HG03045 (cell line): ENCODE results near the gene PTPRH.

Experiments
- ATAC-seq: cut with Tn5 transposase; IDR thresholded peaks from one replicate; pipeline ENCODE4 v1.9.1; 2021; ENCODE audit warnings: mild to moderate bottlenecking, moderate library complexity; ENCODE audit not compliant: unreplicated experiment

The PTPRH gene

DNA sequence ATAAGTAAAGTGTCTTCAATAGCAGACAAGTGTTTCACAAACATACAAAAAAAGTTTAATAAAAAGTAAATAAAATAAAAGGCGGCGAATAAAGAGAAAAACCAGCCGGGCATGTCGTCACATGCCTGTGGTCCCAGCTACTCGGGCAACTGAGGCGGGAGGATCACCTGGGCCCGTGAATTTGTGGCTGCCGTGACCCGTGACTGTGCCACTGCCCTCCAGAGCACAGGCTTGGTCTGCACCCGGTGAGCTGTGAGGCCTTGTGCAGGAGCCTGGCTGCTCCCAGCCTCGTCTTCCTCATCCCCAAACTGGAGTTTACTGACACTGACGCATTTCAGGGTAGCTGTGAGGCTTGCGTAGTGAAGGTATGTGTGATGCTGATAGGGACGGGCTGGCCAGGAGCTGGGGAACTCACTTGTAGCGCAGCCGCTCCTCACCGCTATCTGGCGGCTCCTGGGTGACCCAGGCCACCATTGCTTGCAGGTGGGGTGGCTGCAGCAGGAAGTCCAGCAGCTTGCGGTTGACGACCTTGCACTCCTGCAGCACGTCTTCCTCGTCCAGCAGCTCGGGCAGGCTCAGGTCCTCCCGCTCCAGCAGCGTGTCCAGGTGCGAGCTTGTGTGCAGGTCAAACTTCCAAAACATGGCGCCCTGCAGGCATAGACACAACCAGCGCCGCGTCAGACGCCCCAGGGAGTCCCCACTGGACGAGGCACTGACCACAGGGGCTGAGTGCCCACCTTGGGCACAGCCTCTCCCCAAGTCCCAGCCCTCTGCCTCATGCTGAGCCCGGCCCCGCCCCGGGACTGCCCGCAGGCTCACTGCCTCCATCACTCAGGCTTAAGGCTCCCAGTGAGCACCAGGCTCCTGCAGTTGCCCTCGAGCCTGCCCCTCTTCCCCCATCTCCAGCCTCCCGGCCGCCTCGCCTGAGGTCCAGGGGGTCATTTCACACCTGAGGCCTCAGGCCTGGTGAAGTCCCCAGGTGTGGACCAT lies 37.5 kb upstream of the PTPRH start:
- no peak for ATAC-seq

DNA sequence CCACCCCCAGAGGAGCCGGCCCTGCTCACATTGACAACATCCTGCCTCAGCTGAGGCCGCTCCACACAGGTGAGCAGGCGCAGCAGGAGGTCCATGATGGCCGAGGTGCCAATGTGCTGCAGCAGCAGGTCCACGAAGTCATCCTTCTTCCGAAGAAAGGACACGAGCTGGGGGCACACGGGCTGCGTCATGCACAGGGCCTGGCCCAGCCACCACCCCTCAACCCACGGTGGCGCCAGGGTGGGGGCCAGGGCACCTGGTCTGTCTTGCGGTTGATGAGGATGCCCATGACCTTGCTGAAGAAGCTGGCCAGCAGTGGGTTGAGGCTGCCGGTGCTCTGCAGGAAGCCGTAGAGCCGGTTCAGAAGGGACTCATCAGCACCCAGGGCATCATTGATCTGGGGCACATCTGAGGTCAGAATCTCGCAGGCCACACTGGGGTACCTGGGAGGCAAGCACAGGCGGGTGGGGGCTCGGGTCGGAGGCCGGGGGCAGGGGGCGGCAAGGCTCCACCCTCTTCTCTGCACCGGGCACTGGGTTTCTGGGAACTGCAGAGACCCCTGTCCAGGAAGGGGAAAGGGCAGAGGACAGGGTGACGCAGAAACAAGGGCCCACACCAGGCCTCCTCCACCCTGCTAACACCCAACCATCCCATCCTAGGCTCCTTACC lies 36.1 kb upstream of the PTPRH start:
- ATAC-seq: no peak

DNA sequence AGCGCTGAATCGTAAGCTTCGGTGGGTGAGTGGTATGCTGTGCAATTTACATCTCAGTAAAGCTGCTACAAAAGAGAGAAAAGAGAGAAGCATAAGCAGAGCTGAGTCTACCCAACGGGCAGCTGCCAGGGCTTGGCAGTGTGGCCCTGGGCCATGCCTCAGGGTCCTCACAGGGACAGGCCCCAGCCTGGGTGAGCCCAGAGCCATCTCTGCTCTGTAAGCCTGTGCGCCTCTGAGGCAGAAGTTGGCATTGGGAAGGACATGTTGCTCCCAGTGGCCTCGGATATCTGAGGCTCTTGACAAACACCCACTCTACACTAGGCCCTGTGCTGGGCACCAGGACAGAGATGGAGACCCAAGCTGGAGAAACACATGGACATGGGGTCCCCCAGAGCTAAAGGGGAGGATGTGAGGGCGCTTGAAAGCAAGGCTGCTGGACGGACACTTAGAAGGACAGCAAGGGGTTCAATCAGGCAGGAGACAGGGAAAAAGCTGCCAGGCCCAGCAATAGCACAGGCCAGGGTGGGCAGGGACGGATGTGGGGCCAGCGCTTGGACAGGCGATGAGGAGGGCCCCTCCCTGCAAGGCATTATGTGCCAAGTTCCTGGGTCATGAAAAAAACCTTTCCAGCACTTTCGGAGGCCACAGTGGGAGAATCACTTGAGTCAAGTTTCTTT lies 34.8 kb upstream of the PTPRH start:
- ATAC-seq: no peak

DNA sequence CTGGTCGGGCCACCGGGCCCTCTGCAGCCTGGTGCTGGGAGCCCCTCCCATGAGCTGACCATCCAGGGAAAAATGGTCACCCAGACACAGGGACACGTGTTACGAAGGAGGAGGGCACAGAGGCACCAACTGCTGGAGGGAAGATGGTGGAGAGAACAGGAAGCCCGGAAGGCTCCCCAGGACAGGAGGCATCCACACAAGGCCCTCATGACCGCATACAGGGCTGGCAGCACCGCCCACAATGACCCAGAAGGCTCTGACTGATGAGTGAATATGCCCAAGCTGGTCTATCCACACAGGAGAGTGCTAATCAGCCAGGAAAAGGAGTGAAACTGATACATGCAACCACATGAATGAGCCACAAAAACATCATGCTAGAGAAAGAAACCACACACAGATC lies 33.2 kb upstream of the PTPRH start:
- ATAC-seq: no peak

DNA sequence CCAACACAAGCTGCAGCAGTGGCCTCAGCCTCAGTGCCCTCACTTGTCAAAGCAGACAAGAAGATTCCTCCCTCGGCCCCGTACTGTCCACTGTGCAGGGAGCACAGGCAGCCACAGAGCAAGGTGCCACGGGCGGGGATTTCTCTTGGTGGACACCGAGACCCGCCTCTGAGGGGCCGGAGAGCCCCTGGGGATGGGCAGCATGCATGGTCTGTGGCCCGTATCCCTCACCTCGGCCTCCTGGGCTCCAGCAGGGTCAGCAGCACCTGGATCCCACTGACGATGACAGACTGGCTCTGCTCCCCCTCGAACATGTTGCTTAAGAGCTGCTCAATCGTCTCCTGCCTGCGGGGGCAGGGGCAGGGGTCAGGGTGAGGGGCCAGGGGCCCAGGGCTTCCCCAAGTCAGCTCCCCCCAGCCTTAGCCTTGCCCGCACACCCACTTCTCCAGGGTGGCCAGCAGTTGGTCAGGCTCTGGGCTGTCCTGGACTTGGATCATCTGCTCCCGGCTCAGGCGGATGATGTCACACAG lies 32.7 kb upstream of the PTPRH start:
- no peak for ATAC-seq

DNA sequence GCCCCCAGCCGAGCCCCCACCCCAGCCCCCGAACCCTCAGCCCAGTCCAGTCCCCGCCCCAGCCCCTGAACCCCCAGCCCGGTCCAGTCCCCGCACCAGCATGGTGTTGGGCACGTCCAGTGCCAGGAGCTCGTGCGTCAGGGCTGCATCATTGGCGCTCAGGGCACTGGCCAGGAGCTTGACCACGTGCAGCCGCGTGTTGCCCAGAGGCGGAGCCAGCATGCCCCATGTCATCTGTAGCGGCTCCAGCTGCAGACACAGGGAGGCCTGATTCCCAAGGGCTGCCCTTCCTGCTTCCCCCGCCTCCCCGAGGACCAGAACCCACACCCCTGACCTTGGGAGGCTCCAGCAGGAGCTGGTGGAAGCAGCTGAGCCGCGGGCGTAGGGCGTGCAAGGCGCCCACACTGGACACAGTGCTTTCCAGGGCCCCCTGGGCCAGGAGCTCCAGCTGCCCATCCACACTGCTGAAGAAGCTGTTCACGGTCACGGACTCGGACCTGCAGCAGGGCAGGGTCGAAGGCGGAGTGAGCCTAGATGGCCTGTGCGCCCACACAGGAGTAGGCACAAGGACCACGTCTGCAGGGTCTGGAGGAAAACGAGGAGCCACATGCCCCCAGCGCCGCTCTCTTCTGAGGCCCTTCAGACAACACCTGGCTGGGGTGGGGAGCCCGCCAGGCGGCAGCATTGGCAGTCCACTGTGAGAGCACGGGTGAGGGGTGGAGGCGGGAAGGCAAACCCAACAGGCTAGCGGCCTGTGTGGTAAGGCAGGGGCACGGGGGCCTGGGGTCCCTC lies 32.0 kb upstream of the PTPRH start:
- no peak for ATAC-seq

DNA sequence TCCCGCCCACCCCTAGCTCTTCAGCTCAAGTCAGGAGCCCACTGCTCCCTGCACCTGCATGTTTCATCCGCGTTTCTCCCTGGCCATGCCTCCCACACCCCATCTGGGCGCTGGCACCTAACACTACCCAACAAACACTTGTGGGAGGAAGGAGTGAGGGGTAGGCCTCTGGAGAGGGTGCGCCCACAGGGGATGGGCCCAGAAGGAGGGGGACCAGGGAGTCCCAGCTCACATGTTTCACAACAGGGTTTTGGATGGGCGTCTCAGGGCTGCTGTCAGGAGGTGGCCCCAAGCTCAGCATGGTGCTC lies 31.4 kb upstream of the PTPRH start:
- no peak for ATAC-seq

DNA sequence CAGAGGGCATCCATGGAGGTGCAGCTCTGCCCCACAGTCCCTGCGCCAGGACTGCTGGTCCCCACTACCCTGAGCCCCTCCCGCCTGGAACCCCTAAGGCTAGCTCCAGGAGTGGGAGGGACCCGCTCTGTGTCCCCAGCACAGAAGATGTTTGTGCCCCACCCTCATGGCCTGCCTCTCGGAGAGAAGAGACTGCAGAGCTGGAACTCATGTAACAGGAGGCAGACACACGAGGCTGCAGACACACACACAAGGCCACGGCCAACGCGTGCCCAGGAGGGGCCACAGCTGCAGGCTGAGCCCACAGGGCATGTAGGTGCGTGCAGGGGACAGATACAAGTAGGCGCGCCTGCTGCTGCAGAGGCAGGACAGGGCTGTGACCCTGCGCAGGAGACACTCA lies 29.7 kb upstream of the PTPRH start:
- no peak for ATAC-seq

DNA sequence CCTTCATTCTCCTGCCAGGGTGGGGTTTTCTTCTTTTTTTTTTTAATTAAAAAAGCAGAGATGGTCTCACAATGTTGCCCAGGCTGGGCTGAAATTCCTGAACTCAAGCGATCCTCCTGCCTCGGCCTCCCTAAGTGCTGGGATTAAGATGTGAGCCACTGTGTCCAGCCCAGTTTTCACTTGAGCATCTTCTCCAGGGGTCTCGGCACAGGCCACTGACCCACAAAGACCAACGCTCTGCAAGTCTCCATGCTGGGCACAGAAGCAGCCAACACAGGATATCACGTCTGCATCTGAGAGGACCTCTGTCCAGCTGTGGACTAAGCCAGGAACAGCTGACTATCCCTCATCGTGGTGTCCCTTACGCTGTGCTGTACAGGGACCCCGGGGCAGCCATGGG lies 28.7 kb upstream of the PTPRH start:
- no peak for ATAC-seq

DNA sequence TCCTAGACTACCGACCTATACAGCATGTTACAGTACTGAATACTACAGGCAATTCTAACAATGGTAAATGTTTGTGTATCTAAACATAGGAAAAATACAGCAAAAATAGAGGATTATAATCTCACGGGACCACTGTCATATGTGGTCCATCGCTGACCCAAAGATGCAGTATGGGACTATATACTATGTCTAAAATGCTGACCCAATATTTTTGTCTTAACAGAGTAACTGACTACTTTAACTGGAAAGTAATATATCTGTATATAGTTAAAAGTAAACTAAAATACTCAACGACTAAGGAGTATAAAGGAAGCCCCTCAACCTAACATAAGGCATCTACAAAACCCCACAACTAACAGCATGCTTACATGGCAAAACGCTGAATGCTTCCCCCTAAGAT lies 23.7 kb upstream of the PTPRH start:
- ATAC-seq: no peak

DNA sequence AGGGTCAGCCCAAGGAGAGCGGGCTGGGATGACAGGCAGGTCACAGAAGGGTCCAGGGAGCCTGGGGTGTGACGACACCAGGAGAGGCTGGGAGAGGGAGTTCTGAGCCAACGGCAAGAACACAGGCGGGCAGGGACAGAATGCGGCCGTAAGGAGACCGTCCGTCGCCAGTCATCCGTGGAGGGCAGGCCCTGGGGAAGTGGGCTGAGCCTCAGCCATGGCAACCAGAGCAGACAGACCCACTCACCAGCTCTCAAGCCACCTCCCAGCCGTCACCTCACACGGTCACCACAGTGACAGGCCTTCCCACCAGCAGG lies 22.9 kb upstream of the PTPRH start:
- no peak for ATAC-seq

DNA sequence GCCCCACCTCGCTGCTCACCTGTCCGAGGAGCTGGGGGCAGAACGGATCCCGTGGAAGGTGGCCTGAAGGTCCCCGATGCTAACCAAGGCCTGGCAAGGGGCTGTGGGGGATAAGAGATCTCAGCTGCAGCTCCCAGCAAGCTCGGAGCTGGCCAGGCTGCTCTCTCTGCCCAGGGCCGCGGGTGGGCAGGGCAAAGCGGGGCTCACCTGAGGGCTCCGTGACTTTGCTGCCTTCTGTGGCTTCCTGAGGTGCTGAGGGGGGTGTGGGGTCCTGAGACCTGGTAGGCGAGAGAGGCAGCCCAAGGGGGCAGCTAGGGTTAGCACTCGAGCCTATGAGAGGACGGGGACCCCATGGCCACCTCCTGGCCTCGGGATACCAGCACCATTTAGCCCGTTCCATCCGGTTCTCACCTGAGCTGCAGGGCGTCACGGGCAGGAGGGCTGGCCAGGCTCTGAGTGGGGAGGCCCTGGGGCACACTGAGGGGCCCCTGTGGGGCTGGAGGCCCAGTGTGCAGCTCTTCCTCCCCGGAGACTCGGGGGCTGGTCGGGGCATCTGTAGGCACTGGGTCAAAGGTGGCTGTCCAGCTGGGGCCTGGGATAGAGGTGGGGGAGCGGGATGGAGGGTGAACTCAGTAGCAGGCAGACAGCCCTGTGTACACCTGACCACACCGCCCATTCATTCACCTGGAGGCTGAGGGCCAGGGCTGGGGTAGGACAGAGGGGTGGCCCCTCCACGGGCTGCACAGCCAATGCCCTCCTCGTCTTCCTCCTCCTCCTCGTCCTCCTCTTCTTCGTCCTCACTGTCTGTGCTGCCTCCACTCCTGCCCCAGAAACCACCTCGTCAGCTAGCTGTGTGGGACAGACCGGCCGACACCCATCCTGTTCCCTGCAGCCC lies 22.3 kb upstream of the PTPRH start:
- no peak for ATAC-seq

DNA sequence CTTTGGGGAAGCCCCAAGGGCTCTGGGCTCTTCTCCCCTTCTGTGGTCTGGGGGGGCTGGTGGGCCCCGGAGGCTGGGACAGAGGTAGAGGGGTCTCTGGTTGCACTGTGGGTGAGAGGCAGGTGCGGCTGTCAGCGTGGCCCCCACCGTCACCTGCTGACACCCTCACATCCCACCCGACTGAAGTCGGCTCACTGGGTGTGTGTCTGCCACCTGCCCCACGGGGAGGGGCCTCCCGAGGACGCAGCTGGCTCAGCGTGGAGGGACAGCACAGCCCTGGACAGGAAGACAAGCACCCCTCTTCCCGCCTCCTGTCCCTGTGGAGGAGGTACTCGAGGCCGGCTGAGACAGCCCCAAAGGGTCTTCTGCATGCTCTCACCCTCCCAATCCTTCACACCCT lies 21.5 kb upstream of the PTPRH start:
- ATAC-seq: no peak

DNA sequence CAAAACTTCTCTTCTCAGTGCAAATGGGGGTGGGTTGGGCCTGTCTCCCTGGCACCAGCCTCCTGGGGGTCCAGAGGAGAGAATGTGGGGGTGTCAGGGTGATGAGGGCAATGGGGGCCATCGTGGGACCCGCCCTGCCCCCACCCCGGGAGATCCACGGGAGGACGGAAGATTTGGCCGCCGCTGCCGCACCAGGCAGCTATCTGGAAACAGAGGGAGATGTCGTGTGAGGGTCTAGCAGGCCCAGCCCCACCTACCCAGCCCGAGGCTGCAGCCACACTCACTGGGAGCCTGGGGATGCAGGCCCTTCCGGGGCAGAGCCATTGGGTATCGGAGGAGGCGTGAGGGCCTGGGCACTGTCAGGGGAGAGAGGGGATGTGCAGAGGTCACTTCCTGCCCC lies 21.0 kb upstream of the PTPRH start:
- ATAC-seq: no peak

DNA sequence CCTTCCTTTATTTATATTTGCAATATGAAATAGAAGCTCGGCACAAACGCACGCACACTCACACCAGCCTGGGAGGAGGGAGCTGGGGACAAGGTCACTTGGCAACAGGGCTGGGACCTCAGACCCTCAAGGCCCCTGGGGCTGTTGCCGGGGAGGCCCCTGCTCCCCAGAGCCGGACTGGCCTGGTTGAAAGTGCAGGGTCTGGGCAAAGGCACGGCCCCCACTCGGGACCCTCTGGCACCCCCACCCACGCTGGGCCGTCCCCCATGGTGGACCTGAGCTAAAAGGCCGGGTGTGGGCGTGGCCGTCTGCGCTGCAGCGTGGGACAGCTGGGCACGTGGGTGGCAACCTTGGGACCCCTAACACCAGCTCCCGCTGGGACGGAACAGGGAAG lies 20.5 kb upstream of the PTPRH start:
- ATAC-seq: no peak

DNA sequence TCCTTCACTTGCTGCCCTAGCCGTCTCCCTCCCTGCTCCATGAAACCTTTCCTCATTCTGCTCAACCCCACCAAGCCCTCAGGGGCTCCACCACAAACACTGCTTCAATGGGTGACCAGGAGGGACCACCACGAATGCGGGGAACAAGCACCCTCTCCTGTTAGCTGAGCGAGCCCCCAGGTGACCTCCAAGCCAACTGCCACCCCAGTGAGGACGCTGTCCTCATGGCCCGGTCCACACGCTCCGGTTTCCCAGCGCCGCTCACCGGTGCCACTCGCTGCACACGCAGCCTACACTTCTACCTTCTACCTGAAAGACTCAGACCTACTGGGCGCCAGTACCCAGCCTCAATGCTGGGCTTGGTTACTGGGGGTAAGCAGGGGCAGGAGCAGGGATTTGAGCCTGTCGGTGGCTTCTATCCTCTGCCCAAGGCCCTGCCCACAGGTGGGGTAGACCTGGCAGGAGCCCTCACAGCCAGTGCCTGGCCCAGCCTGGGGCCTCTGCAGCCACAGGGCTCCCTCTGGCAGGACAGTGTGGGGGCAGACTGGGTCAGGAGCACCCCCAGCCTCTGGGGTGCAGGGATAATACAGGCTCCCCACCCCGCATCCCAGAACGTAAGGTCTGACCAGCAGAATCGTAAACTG lies 20.0 kb upstream of the PTPRH start:
- no peak for ATAC-seq

DNA sequence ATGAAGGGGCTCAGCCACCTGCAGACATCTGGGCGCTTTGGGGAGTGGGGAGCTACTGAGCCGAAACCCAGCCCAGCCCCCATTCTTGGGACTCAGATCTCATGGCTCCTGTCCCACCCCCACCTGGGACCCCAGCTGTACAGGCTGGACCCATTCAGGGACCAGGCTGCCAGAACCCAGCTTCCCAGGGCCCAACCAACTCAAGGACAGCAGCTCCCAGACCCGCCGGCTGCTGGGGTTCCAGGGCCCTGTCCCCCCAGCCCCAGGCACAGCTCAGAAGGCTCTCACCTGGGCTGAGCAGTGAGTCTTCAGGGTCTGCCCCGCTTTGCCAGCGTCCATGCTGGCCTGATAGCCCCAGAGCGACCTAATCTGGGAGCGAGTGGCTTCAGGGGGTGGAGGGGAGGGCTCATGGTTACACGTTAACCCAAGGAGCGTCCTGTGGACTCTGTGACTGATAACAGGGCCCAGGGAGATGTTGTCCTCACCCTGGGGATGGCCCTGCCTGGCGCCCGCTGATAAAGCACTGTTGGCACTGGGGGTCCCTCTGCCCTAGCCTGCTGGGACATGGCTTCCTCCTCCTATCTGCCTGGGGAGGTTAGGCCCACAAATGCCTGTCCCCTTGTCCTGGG lies 19.2 kb upstream of the PTPRH start, which contains the start of gene TMEM86B:
Gene TMEM86B, minus strand, starts transcription at position 361 of the 629 bp plus-strand sequence. Its CDS starts 22 bp downstream, at position 339.
- ATAC-seq: no peak

DNA sequence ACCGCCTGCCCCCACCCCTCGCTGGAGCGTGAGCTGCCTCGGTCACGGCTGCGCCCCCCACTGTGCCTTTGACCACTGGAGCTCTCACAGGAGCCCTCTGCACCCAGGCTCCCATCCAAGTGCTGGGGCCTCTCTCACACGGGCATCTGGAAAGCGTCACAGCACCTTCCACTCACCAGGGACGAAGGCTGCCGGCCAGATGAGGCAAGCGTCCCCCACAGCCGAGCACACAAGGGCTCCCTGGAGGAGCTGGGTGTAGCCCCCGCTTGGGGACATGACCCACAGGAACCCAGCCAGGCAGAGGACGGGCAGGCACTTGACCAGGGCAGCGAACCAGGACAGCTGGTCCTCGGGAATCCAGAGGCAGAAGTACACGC lies 18.7 kb upstream of the PTPRH start:
- ATAC-seq: no peak
